ENCODE data around the gene KDM4C.
A peak's percentile ranks its signal among the peaks of the same experiment; 100 is the strongest.
"Not testable (repeated sequence)": the region's sequence is repeated elsewhere in the genome, so short reads cannot be mapped to it uniquely, and the experiment has no call there.

Gene KDM4C

DNA sequence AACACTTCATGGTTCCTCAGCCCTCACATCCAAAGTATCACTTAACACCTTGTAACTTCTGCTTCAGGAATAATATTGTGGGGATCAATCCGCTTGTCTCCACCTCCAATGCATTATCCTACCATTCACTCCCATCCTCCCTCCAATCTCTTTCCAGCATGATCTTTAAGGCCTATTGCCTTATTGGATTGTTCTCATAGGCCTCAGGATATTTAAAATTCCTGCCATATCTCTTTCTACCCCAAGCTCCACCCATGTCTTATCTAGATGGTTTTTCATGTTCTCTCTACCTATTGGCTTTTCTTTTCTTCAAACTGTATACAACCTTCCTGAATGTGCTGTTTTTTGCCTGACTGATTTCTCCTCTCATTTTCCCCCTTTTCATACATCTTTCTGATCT, 7.2 kb downstream of the KDM4C start:
- no peak for DNase-seq

DNA sequence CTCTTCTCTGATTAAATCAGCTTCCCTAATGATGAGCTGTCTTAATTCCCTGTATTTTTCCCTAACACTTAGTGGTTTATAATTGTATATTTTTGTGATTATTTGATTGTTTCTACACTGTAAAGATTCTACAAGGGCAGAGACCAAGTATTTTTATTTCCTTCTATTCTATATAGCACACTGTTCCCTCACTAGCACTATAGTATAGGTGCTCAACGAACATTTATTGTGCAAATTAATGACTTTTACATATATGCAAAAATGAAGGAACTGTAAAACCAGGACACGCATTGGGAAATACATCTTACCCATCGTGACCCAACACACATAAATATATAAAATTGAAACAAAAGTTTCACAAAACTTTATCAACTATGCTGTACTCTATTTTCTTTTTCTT, 7.6 kb downstream of the KDM4C start:
- DNase-seq, result no peak

DNA sequence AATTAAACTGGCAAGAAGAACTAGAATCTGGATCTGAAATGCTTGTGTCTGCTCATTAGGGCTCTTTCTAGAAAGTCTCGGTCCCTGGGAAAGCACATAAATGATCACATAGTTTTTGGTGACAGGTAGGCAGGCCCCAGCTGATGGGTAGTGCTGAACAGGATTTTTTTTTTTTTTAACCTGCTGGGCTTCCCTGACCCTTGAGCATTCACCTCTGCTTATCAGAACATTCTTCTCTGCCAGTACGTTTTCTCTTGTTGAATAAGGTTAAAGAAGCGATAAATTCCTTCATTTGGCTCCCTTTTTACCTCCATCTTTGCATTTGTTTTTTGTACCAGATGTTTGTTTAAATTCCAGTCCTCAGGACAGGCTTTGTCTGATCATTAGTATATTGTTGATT, 8.8 kb downstream of the KDM4C start:
- no peak for DNase-seq

DNA sequence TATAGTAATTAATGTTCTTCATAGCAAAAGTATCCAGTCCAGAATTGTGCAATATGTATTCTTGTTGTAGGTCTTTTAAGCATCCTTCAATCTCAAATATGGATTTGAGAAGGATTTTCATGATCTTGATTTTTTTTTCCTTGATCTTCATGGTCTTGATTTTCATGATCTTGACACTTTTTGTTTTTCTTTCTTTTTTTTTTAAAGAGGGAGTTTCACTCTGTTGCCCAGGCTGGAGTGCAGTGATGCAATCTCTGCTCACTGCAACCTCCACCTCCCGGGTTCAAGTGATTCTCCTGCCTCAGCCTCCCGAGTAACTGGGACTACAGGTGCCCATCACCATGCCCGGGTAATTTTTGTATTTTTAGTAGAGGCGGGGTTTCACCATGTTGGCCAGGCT, 10.8 kb downstream of the KDM4C start:
- not testable (repeated sequence) for DNase-seq

DNA sequence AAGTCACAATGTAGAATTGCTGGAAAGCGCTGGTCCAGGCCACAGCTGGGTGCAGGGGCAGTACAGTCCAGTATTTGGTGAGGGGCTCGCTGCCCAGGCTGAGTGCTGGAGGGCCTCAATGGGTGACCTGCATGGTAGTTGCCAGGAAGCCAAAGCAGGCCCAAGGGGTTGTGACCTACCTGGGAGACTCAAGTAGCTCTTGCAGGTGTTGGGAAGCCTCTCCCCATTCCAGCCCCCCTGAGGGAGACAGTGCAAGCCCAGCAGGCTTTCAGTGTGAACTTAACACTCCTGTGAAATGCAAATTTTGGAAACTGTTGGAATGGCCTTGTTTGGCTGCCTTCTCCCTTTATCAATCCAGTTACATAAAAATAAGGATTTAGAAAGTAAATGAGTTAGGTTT, 13.9 kb downstream of the KDM4C start:
- DNase-seq, result no peak

DNA sequence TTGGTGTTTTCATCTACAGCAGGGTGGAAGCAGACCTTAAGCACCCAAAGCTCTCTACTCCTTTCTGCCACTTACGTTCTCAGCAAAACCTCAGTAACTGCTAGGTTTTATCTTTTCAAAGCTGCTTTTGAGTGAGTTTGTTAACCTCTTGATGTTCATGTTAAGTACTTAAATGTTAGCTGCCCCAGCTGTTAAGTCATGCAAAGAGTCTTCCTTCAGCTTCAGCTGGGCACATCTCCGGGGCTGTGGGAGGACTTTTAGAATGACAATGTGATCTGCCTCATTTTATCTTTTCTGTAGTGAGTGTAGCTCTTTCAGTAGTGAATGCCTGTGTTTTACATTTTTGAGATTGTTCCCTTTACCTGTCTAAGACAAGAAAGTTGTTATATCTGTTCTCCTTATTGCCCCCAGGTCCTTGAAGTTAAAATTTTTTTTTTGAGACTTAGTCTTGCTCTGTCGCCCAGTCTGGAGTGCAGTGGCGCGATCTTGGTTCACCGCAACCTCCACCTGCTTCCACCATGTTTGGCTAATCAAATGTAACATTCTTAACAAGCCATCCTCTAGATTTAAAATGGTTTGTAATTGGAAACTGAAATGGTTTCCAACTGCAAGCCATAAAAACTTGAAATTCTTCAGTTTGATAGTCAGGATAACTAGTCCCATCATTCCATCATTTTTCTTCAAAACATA, 19.6 kb downstream of the KDM4C start:
- DNase-seq, result no peak

DNA sequence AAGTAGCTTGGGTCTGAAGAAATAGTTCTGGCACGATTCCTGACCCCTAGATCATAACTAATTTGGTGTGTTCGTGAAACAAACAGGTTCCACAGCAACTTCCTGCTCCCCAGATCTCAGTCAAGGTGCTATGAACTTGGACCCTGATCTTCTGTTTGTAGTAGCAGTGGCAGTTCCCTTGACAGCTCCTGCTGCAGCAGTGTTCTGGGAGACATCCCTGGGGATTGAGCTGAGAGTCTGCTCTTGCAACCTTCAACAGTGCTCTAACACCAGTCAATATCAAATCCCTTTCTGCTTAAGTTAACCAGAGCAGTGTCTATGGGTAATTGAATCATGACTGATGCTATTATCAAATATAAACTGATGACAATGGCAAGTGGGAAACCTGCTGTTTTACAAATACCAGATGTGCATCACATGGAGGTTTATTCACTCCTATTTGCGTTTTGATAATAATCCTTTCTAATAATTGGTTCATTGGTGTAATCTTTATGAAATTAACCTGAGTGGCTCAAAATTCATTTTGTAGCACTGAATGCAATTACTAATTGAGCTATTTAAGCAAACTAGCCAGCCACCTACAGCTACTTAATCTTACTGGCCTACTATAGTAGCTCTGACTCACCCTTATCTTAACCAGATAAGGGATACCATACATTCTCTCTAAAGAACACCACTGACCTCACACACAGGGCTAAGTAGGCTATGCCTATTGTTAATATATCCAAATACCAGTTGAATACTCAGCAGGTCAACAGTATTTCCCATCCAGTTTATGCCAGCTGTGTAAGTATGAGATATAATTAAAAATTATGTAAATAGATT, 21.9 kb downstream of the KDM4C start:
- DNase-seq, result no peak

DNA sequence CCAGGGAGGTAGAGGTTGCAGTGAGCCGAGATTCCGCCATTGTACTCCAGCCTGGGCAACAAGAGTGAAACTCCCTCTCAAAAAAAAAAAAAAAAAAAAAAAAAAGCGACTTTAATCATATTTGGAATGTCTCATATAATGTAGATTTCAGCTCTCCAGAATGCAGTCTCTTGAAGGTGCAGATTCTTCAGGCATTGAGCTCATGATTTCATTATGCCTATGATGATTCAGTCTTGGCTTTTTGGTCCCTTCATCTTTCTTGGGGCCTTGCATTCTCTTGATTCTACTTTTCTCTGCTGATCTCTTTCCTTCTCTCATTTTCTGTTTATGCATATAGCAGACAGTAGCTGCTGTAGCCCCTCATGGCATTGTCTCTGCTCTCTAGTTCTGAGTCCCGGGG, 22.9 kb downstream of the KDM4C start:
- no peak for DNase-seq

DNA sequence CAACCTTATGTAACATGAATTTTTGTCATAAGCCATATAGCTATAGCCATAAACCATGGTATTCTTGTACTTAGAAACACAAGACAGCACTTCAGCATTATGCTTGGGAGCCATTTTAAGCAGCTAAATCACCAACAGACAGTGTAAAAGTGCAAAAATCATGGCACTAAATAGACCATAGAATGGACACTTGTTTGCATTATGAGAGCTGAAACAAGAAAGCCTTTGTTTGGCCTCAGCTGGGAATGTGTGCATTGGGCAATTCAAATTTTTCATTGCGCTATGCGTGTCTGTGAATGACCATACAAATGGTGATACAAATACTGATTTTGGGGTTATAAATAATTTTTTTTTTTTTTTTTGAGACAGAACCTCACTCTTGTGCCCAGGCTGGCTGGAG, 23.7 kb downstream of the KDM4C start:
- DNase-seq, result no peak

DNA sequence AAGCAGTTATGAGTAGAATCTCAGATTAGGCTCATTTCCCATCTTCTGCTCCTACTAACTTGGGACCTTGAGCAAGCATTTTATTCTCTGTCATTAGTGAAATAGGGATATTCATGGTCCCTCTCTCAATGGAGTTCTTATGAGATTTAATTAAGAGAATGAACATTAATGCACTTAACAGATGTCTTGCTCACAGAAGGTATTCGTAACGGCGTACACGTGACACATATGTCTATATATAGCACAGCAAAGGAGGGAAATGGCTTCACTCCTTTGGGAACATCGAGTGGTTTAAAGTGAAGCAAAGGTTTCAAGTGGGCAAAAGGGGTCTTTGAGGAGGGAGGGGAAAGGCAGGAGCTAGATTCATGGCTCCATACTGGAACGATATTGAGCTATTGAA, 24.6 kb downstream of the KDM4C start:
- DNase-seq, result no peak

DNA sequence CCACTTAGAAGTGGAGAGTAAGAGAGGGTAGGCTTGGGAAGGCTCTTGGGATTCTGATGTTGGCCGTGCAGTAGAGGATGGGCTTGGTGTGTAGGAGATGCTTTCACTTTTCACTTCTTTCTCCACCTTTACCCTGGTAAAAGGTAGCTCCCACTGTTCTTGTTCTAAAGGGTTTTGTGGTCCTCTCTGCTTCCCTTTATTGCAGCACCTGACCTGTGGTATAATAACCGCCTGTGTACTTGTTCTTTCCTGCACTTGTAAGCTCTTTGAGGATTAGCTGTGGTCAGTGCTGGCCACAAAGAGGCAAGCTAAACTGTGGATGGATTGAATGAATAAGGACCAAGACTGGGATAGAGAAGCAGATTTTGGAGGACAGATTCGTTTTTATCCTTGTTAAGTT, 25.2 kb downstream of the KDM4C start:
- DNase-seq, result no peak

DNA sequence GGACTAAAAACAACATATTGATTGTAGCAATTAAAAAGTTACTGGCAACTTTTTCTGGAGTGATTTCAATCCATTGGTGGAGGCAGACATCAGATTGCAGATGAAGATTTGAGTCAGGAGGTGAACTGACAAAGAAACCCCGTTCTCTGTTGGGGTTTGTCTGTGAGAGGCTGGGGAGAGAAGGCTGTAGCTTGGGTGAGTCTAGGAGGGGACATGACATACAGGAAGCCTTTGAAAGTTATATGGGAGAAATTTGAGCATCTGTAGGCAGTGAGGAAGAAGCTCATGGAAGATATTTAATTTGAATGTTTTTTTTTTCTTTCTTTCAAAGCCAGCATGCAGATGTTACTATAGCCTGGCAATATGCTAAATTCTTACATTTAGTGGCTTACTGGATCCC, 26.0 kb downstream of the KDM4C start:
- no peak for DNase-seq

DNA sequence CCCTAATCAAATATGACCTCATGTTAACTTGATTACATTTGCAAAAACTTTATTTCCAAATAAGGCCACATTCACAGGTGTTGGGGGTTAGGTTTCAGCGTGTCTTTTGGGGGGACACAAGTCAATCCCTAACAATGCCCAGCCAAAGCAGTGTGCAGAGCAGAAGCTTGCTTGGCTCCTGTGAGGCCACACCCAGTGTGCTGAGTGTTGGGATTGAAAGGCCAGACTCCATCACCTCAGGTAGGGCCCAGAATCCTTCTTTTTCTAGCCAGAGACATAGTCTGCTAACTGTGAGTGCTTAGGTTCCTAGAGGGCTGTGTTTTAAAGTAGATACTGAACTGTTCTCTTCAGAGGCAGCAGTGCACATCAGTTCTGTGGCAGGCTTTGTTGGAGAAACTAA, 27.9 kb downstream of the KDM4C start:
- no peak for DNase-seq

DNA sequence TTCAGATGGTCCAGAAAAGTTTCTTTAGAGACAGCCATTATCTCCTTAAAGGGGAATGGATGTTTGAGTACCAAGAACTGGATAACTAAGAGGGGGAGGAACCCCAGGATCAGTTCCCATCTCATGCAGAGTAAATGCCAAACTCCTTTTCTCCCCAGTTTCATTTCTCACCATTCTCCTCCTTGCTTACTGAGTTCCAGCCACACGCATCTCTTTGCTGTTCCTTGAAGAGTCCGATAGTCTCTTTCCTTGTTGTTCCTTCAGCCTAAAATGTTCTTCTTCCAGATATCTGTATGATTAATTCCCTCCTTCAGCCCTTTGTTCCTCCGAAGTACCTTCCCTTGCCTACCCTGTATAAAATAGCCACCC, 30.0 kb downstream of the KDM4C start:
- no peak for DNase-seq

DNA sequence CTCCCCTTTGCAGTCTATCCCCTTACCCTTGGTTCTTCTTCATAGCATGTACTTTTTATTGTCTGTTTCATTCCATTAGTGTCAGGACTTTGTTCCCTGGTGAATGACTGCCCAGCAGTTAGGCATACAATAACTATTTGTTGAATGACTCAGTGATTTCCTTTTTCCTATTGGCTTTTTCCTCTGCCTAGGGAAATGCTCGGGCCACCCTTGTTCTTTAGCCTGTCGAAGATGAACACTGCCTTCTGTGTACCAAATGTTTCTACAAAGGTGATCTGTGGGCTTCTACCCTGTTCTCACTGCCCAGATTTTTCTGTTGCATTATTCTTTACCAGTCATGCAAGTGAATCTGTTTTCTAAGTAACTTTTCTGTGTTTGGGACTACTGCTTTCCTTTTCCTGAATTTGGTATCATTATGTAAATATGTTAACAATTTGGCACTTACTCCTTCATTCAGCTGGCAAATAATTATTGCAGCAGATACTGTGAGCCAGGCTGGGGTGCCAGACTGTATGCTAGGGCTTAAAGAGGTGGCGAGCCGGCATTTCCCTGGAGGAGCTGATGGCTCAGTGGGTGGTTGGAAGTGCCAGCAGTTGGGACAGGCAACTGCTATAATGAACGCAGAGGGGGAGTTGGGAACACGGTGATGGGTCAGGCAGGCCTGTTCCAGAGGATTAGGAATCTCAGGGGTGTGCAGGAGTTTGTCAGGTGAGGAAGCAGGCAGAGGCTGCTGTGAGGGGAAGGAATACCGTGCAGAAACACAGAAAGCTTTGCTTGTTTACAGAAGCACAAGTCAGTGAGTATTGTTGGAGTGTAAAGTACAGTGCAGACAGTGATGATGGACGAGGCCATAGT, 30.6 kb downstream of the KDM4C start:
- DNase-seq, result peak; percentile 34

DNA sequence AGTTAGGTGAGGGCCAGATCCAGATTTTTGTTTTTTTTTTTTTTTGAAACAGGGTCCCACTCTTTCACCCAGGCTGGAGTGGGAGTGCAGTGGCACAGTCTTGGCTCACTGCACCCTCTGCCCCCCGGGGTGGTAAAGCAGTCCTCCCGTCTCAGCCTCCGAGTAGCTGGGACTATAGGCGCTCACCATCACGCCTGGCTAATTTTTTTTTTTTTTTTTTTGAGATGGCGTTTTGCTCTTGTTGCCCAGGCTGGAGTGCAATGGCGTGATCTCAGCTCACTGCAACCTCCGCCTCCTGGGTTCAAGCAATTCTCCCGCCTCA, 31.2 kb downstream of the KDM4C start:
- not testable (repeated sequence) for DNase-seq

DNA sequence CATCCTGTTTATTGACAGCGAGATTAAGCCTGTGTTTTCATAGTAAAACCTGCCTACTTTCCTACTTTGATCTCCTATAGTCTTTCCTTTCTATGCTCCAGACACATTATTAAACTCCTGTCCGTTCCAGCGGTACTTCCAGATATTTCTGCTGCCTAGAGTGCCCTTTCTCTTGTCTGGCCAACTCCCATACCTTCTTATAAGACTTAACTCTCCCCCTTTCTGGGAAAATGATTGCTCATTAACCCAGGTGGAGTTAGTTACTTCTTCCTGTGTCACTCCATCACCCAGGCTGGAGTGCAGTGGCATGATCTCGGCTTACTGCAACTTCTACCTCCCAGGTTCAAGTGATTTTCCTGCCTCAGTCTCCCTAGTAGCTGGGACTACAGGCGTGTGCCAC, 33.1 kb downstream of the KDM4C start:
- no peak for DNase-seq

DNA sequence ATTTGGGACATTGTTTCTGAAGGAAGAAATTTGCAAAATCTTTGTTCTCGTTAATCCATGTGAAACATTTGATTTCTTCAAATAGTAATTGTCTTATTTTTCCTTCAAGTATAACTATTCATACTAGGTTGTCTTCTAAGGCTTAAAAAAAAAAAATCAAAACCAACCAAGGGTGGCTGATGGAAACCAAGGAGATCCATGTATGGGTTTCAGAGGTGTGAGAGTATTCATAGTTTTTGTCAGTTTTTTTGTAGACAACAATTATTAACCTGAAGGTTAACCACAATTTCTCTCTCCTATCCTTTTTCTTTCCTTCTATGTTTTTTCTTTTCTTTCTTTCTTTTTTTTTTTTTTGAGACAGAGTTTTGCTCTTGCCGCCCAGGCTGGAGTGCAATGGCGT, 35.4 kb downstream of the KDM4C start:
- DNase-seq, result no peak

DNA sequence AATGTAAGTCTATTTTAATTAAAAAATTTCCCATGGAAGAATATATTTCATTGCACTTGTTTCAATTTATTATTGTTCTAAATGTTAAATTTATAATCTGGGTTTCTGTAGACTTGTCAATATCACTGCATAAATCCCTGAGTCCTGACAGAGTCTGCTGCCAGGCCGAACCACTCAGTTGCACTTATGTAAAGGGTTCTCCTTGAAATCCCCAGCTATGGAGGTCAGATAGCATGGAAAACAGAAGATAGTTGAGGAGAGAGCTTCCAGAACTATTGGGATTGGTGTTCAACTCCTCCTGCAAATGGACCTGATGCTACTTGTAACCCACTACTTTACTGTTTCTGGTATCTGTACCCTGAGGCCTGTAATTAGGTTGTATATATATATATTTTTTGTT, 37.2 kb downstream of the KDM4C start:
- no peak for DNase-seq

DNA sequence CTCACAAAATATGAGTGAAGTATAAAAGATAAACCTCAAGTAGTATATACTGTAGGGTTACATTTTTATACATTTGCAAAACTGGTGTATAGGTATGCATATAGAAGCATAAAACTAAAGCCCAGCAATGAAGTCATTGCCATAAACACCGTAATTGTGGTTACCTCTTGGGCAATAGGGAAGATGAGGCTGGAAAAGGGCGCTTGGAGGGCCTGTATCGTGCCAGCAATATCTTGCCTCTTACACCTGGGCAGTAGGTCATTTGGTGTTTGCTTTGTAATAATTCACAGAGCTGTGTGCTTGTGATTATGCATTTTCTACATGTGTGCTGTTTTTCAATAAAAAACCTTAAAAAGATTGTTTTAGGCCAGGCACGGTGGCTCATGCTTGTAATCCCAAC, 45.2 kb downstream of the KDM4C start:
- no peak for DNase-seq

DNA sequence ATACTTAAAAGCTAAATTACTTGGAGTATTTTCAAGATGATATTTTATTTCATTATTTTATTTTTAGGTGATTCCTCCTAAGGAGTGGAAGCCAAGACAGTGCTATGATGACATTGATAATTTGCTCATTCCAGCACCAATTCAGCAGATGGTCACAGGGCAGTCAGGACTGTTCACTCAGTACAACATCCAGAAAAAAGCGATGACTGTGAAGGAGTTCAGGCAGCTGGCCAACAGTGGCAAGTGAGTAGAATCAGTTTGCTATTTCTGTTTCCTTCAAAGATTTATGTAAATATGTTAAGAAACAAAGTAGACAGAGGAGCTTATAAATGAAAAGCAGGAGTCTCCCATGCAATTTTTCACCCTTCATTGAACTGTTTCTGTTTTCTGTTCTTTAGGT, 47.8 kb downstream of the KDM4C start:
- peak; percentile 43 for DNase-seq

DNA sequence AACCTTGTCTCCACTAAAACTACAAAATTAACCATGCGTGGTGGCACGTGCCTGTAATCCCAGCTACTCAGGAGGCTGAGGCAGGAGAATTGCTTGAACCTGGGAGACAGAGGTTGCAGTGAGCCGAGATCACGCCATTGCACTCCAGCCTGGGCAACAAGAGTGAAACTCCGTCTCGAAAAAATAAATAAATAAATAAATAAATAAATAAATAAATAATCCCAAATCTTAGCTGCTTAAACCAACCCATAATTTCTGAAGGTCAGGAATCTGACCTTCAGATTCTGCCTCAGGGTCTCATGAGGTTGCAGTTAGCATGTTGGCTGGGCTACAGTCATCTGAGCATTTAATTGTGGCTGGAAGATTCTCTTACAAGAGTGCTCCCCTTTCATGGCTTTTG, 48.5 kb downstream of the KDM4C start:
- DNase-seq, result not testable (repeated sequence)

DNA sequence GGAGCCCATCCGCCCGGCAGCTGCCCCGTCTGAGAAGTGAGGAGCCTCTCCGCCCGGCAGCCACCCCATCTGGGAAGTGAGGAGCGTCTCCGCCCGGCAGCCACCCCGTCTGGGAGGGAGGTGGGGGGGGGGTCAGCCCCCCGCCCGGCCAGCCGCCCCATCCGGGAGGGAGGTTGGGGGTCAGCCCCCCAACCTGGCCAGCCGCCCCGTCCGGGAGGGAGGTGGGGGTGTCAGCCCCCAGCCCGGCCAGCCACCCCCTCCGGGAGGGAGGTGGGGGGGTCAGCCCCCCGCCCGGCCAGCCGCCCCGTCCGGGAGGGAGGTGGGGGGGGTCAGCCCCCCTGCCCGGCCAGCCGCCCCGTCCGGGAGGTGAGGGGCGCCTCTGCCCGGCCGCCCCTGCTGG, 49.9 kb downstream of the KDM4C start:
- DNase-seq, result not testable (repeated sequence)

DNA sequence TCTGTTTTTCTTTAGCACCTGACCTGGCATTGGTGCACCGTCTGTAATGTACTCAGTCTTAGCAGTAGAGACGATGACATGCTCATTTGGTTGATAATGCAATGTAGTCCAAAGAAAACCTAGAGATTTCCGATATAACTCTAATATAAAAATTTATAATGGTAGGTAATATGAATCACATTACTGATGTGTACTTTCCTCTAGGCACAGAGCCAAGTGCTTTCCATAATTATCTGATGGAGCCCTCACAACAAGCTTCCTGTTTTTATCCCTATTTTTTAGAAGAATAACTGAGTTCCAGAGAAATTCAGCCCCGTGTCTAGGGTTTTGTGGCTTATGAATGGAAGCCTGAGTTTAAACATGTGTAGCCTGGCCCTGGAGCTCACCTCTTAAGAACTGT, 53.7 kb downstream of the KDM4C start:
- no peak for DNase-seq

Data from kidney glomerular epithelial cell (primary cell).